NCI-H2227 (cell line): ENCODE results near the gene DBN1.

Source experiments
- DNase-seq: peaks from one replicate; lab custom pipeline; 2025; ENCODE audit not compliant: unreplicated experiment; lab: John Stamatoyannopoulos, UW

DBN1 gene

DNA sequence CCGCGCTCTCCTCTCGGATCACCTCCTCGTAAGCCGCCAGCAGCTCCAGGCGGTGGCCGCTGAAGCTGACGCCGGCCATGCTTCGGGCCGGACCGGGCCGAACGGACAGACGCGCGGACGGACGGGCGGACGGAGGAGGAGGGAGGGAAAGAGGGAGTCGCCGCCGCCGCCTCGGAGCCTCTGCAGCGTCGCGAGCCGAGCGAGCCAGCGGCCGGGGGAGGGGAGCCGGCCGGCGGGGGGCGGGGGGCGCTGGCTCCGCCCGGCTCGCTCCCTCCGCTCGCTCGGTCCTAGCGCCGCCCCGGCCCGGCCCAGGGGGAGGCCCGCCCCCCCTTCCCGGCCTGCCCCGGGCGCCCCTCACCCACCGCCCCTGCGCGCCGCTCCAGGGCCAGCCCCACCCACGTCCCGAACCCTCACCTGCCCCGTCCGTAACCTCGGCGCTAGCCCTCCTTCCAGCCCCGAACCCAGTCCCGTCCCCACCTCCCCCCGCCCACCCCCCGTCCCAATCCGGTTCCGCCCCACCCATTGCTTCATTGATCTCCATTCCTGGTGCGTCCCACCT lies at the start of gene DBN1:
TSS of gene DBN1 (minus strand) at position 192 of the 559 bp plus-strand sequence. CDS start at position 79, 113 bp downstream.
- DNase-seq = peak; percentile 75

- no peak for DNase-seq
Measured at GRCh38 chr5:177520916-177521513, 47.6 kb upstream of the DBN1 start.

DNA sequence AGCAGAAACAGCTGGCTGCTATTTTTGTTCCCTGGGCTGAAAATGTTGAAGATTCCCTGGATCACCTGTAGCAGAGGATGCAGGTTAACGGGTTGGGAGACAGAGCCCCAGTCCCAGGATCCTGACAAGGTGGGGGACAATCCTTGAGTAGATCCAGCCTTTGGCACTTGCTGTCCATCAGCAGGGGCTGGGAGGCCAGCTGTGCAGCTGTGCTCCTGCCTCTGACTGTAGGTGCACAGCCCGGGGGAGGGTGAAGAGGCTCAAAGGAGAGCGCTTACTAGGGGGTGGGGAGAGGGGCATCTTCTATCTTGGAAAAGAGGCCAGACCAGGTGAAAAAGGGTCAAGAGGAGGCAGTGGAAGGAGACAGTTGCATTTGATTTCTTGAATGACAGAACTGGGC lies 46.8 kb upstream of the DBN1 start:
- DNase-seq = no peak

GRCh38 chr5:177519463-177520235 lies 46.2 kb upstream of the DBN1 start:
- DNase-seq = no peak

GRCh38 chr5:177516601-177517568 lies 43.5 kb upstream of the DBN1 start, which contains the start of gene DDX41:
TSS of gene DDX41 (minus strand) at chr5:177516961. CDS start at chr5:177516945, 16 bp downstream.
- peak; percentile 96 for DNase-seq

- no peak for DNase-seq
Measured at GRCh38 chr5:177515580-177515979, 42.1 kb upstream of the DBN1 start.

GRCh38 chr5:177514541-177514940 lies 41.1 kb upstream of the DBN1 start:
- DNase-seq = no peak

DNA sequence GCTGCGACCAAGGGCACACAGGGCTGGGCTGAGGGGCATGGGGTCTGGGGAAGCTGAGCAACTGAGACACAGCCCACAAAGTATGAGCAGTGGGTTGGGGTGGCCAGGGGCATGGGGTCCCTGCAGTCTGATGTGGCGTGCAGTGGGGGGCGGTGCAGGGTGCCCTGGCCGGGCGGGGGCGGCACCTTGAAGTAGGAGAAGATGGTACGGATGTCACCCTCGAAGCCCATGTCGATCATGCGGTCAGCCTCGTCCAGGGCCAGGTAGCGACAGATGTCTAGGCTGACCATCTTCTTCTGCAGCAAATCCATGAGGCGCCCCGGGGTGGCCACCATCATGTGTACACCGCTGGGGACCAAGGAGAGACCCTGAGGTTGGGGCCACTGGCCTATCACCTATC lies 40.1 kb upstream of the DBN1 start:
- no peak for DNase-seq

GRCh38 chr5:177512736-177513380 lies 39.4 kb upstream of the DBN1 start:
- no peak for DNase-seq

DNA sequence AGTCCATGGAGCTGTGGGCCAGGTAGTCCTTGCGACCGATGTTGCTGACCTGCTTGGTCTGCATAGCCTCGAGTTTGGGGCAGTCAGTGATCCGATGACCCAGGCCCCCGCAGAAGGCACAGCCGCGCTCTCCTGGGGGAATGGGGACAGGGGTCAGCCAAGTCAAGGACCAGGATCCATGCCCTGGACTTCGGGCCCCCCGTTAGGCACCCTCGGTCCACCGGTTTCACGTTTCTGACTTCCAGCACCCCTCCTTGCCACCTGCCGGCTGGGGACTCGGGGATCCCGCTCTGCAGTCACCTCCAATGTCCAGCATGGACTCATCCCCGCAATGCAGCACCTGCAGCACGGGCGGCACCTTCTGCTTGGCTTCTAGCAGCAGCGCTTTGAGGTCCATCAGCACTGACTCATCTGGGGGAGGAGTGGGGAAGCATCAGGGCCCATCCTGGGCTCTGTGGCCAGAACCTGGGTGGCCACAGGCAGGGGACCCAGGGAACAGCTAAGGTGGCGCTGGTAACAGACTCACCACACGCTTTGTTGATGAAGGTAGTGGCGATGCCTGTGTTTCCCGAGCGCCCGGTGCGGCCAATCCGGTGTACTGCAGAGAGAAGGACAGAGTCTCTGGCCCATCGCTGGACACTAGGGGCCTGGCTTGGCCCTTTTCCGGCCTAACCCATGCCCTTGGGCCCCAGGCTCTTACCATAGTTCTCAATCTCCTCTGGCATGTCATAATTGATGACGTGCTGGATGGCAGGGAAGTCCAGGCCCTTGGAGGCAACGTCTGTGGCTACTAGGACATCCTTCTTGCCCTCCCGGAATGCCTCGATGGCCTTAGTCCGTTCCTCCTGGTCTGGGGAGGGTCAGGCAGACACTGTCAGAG lies 38.6 kb upstream of the DBN1 start:
- DNase-seq = no peak

DNA sequence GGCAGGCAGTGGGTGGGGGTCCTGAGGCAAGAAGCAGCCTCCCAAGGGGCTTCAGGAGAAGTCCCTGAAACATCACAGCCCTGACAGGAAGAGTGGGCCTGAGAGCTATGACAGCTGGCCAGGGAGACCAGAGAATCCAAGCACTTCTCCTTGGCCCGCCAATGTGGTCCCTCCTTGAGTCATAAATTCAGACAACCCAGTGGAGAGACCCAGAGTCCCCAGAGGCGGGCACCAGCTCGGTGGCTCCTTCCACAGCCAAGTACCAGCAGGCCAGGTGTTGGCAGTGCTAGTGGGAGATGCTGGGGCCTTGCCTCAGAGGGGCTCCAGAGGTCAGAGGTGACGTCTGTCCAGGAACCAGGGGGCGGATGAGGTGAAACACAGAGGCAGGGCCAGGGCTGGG lies 37.7 kb upstream of the DBN1 start:
- DNase-seq = no peak

DNA sequence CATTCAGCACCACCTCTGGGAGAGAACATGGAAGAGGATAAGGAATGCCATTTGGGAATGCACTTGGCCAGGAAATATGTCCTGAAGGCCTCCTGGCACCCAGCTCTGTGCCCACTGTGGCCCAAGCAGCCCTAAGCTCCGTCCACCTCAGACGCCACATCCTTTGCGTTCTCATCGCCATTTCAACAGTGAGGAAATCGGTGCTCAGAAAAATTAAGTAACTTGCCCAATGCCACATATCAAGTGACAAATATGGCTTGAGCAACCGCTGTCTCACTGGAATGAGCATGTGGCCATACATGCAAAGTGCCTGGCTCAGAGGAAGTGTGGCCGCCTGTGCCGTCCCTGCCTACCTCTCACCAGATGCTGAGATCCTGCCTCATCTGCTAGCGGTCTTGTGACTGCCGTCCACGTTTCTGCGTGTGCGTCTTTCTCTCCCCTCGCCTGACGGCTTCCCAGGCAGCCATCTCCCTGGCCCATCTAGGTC lies 37.2 kb upstream of the DBN1 start:
- no peak for DNase-seq

DNA sequence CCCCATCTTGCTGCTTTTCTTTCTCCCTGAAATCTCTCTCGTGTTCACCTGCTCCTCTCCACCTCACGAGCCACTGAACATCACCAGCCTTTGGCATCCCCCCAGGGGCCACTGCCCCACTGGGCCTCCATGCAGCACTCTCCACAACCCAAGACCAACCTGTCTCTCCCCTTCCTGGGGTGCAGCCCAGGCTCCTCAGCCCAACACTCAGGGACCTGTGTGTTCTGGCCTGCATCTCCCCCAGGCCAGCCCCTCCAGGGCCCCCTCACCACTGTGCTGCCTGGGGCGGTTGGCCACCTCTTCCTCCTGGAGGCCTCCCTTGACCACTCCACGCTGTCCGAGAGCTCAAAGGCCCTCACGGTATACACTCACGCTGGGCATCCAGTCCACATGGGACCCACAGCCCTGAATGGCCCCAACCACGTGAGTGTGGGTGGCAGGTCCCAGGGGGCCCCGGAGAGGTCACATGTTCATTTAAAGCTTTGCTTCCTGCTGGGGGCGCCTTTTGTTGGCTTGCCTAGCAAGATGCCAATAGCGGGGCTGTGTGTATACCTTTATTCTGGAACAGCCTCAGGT lies 36.6 kb upstream of the DBN1 start:
- DNase-seq = no peak

DNA sequence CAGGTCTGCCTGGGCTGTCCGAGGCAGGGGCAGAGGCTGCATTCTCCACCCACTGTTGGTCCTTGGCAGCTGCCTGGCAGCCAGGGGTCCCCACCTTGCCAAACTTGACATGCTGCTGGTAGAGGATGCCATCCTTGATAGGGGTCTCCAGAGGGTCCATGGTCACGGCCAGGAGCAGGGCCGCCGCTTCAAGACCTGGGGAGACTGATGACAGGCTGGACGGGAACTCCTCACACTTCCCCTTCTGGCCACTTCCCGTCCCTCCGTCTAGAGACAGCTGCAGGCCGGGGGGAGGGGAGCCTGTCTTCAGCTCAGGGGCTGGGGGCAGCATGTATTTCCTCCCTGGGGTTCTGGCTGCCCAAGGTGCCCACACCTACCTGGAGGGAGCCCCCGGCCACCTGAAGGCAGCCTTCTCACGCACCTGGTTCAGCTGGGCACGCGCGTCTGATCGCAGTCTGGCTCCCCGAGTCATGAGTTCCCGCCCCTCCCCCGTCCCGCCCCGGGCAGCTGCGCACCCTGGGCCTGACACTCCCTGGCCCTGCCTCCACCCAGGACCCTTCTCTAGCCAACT lies 36.0 kb upstream of the DBN1 start, which contains the start of gene DOK3:
TSS of gene DOK3 (minus strand) at position 446 of the 571 bp plus-strand sequence. CDS start at position 160, 286 bp downstream.
- DNase-seq = no peak

- no peak for DNase-seq
Measured at GRCh38 chr5:177508837-177509236, 35.4 kb upstream of the DBN1 start.

GRCh38 chr5:177508221-177508611 lies 34.8 kb upstream of the DBN1 start:
- no peak for DNase-seq

DNA sequence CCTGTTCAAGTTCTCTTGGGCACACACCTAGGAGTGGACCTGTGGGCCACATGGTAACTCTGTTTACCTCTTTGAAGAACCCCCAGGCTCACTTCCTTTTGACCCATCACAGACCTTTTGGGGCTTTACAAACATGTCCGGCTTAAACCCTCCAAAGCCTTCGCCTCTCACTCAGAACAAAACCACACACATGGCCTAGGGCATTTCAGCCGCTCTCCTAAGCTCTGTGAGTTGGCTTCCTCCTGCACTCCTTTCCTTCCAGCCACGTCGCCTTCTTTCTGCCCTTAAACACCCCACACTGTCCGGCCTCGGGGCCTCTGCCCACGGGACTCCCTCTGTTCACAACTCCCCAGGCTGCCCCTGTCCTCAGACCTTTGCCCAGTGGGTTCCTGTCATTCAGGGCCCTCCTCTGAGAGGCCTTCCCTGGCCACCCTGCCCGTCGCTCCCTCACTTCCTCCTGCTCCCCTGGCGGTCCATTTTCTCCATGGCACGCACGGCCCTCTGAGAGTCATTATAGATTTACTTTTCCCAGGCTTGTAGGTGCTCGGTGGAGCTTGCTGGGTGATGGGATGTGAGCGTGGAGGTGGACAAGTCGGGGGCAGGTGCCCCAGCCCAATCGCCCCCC lies 34.3 kb upstream of the DBN1 start:
- DNase-seq = no peak

- no peak for DNase-seq
Measured at GRCh38 chr5:177507165-177507564, 33.7 kb upstream of the DBN1 start.
